ENCODE results near the gene ADAMTS2.

ADAMTS2 gene

GRCh38 chr5:179275381-179275878, 69.8 kb downstream of the ADAMTS2 start:
- no peak for DNase-seq

GRCh38 chr5:179274321-179275315, 70.6 kb downstream of the ADAMTS2 start:
- no peak for DNase-seq

- DNase-seq = no peak
Observed at GRCh38 chr5:179273441-179274145, 71.7 kb downstream of the ADAMTS2 start.

- no peak for DNase-seq
Observed at GRCh38 chr5:179273073-179273435, 72.2 kb downstream of the ADAMTS2 start.

- no peak for DNase-seq
Observed at GRCh38 chr5:179272326-179273072, 72.8 kb downstream of the ADAMTS2 start.

- DNase-seq = no peak
Observed at GRCh38 chr5:179271821-179272325, 73.4 kb downstream of the ADAMTS2 start.

GRCh38 chr5:179271428-179271734, 73.9 kb downstream of the ADAMTS2 start:
- no peak for DNase-seq

GRCh38 chr5:179270581-179271427, 74.5 kb downstream of the ADAMTS2 start:
- peak; percentile 66 for DNase-seq

GRCh38 chr5:179269781-179270543, 75.3 kb downstream of the ADAMTS2 start:
- DNase-seq = no peak

- DNase-seq = no peak
Observed at GRCh38 chr5:179268966-179269693, 76.1 kb downstream of the ADAMTS2 start.

- no peak for DNase-seq
Observed at GRCh38 chr5:179268399-179268952, 76.8 kb downstream of the ADAMTS2 start.

GRCh38 chr5:179267671-179268083, 77.6 kb downstream of the ADAMTS2 start:
- peak; percentile 26 for DNase-seq

GRCh38 chr5:179267071-179267670, 78.1 kb downstream of the ADAMTS2 start:
- DNase-seq = no peak

- peak; percentile 21 for DNase-seq
Observed at GRCh38 chr5:179266291-179267070, 78.8 kb downstream of the ADAMTS2 start.

- DNase-seq = peak; percentile 99
Observed at GRCh38 chr5:179265514-179266290, 79.6 kb downstream of the ADAMTS2 start.

GRCh38 chr5:179264783-179265513, 80.3 kb downstream of the ADAMTS2 start:
- no peak for DNase-seq

GRCh38 chr5:179264053-179264782, 81.0 kb downstream of the ADAMTS2 start:
- DNase-seq = no peak
